NCI-H2196 (cell line): ENCODE data around the gene ZNF835.

ENCODE experiments used
- DNase-seq: peaks from one replicate; lab custom pipeline; 2025; ENCODE audit not compliant: unreplicated experiment; lab: John Stamatoyannopoulos, UW

The ZNF835 gene

DNA sequence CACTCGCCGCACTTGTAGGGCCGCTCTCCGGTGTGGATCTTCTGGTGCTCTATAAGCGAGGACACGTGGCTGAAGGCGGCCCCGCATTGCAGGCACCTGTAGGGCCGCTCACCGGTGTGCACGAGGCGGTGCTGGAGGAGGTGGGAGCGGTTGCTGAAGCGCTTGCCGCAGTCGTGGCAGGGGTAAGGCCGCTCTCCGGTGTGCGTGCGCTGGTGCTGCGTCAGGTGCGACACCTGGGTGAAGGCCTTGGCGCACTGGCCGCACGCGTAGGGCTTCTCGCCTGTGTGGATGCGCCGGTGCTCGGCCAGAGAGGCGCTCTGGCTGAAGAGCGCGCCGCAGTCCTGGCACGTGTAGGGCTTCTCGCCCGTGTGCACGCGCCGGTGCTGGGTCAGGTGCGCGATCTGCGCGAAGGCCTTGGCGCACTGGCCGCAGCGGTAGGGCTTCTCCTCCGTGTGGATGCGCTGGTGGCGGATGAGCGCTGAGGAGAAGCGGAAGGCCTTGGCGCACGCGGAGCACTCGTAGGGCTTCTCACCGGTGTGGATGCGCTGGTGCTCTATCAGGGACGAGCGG, 7.5 kb downstream of the ZNF835 start:
- no peak for DNase-seq

DNA sequence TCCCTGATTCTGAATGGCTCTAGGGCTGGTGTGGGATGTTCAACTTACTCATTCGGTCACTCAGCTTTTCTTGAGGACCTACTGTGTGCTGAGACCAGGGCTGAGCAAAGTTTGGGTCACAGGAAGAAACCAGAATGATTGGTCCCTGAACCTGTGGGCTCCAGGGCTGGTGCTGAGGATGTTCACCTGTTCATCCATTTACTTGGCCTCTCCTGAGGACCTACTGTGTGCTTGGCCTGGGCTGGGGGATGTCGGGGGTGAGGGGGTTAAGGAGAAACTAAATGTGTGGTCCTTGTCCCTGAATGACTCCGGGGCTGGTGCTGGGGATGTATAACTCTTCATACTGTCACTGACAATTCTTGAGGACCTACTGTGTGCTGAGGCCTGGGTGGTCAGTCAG, 10.3 kb downstream of the ZNF835 start:
- DNase-seq, result no peak

DNA sequence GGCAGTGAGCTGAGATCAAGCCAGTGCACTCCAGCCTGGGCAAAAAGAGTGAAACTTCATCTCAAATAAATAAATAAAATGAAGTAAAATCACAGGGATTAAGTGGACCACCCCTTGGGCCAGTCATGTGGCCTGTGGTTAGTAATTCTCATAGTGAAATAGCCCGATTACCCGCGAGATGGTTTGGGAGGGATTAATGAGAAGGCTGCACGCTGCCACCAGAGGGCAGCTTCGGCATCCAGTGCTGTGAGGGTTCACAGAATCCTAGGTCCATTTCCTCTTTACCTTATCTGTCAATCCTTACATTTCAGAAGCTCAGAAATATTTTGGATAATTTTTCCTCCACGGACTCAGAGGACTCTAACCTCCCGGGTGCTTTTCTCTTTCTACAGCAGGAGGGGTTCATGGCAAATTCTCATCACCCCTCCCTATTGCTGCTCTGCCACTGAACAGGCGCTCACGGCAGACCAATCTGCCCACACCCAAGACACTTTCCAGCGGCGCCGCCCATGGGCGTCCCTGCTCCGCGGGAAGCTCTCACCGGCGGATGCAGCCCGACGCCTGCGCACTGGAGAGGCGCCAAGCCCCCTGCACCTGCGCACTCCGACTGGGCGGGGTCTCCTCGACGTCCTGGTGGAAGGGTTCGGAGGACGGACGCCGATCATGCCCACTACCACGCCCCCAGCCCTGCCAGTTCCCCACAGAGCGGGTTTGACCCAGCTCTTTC, 11.0 kb downstream of the ZNF835 start:
- no peak for DNase-seq

DNA sequence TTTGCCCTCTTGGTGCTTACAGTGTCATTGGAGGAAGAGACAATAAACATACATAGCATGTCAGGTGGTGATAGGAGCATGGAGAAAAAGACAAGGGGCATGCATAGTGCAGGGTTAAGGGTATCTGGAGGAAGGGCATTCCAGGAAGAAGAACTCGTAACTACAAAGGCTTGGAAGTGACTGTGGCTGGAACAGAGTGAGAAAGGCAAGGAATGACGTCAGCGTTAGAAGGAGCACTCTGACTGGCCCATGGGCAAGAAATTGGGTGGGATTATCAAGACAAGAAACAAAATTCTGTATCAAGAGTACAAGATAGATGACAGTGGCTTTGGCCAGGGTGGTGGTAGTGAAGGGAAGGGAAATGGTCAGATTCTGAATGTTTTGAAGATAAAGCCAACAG, 17.4 kb downstream of the ZNF835 start:
- DNase-seq, result no peak

GRCh38 chr19:56643460-56643955, 28.0 kb downstream of the ZNF835 start:
- no peak for DNase-seq

DNA sequence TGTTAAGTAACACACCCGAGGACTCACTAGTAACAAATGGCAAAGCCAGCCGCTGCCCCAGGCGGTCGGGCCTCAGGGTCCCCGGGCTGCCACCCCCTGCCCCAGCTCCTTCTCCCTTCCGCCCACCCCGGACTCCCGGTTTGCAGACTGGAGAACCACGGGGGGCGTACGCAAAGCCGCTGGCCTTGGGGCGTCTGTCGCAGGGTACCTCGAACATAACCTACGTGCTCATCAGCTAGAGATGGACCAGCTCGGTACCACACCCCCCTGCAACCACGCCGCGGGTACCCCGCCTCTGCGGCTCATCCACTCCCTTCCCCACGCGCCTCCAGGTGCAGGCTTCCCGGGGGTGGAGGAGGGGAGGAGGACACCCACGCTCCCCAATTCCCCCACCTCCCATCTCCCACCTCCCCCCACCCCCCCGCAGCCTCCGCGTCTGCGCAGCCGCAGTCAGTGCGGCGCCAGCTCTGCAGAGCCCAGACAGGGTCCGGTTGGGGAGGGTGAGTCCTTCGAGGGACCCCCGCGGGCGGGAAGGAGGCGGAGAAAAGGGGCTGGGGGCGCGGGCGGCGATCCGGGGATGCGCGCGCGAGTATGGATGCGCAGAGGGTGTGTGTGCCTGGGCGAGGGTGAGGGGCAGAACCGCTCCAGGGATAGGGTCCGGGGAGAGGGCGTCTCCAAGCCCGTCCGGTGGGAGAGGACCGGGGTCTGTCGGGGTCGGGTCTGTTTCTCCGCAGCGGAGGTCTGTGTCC, 28.7 kb downstream of the ZNF835 start, which contains the start of gene SMIM17:
Gene SMIM17 (plus strand): TSS at position 449 of the 749 bp plus-strand sequence. CDS start 2,509 bp downstream, outside the sequence.
- no peak for DNase-seq

GRCh38 chr19:56639217-56639616, 32.3 kb downstream of the ZNF835 start:
- no peak for DNase-seq

DNA sequence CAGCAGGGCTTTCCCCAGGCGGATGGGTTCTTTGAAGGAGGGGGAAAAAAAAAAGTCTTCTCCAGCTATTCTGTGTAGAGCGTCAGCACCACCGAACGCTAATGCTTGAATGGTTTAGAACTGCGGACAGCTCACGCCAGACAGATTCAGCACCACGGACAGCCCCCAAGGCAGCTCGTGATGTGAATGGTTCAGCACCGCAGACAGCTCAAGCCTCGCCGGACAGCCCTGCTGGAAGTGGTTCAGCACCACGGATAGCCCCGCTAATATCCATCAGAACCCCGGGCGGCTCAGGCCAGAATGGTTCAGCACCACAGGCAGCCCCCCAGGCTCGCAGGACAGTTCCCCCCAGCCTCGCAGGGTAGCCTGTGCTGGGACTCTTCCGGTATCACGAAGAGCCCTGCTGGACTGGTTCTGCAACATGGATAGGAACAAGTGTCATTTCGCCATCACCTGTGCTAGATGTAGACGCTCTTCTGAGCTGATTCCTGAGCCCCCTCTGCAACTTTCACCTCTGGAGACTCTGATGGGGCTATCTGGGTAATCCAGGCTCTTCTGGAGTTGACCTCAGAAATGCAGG, 33.5 kb downstream of the ZNF835 start:
- DNase-seq, result no peak

DNA sequence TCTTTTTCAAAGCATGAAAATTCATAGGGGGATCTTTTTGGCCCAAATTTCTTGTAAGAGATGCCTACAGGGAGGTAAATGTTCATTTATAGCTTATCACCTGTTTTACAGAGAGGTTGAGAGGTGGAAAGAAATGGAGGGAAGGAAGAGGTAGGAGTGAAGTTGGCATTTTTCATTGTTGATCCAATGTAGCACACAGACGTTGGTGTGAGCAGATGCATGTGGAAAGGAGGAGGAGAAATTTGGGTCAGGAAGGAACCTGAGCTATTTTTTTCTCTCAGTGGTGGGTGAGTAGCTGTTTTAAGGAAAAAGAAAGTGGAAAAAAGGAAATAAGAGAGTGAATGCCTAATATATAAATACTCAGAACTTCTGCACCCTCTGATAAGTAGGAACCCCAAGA, 38.5 kb downstream of the ZNF835 start:
- no peak for DNase-seq

GRCh38 chr19:56625708-56626107, 45.8 kb downstream of the ZNF835 start:
- no peak for DNase-seq

- no peak for DNase-seq
Observed at GRCh38 chr19:56623006-56623405, 48.6 kb downstream of the ZNF835 start.

- DNase-seq, result no peak
Observed at GRCh38 chr19:56622374-56622773, 49.2 kb downstream of the ZNF835 start.

DNA sequence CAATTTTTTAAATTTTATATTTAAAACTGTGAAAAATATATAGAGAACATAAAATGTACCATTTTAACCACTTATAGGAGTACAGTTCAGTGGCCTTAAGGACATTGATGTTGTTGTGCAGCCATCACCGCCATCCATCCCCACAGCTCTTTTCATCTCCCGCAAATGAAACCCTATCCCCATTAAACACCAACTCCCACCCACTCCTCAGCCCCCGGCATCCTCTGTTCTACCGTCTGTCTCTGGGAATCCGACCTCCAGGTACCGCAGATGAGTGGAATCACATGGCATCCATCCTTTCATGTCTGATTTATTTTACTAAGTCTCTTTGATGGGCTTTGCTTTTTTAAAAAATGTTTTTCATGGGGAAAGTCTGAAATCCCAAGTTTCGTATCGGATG, 52.4 kb downstream of the ZNF835 start:
- DNase-seq, result no peak

DNA sequence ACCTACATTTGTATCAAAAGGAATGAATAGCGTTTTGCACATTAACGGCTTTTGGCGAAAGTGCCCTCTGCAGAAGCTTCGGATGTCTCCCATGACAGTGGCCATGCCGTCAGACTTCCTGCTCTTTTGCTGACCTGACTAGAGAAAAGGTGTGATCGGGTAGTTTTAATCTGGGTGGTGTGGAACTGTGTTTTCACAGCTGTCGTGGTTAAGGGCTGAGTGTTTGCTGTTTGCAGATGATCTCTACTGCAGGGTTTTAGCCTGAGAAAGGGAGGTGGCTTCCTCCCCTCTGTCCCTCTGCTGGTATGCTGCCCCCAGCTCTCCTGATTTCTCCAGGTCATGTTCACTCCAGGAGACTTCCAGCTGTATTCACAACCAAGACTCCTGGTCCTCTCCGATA, 54.0 kb downstream of the ZNF835 start:
- DNase-seq, result no peak

DNA sequence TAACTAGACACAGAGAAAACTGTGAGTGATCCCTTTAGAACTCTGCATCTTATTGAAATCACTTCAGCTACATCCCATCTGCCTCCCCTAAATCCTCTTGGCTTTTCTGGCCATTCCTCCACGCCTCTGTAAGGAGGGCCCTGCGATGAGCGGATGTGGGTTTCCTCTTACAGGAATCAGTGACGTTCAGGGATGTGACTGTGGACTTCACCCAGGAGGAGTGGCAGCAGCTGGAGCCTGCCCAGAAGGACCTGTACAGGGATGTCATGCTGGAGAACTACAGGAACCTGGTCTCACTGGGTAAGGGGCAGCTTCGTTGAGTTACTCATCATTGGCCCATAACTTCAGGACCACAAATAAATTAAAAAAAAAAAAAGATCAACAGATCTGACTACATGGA, 57.9 kb downstream of the ZNF835 start:
- DNase-seq, result no peak

GRCh38 chr19:56612737-56613136, 58.8 kb downstream of the ZNF835 start:
- DNase-seq, result no peak
